ENCODE data around the gene PYCR2.

PYCR2 gene

DNA sequence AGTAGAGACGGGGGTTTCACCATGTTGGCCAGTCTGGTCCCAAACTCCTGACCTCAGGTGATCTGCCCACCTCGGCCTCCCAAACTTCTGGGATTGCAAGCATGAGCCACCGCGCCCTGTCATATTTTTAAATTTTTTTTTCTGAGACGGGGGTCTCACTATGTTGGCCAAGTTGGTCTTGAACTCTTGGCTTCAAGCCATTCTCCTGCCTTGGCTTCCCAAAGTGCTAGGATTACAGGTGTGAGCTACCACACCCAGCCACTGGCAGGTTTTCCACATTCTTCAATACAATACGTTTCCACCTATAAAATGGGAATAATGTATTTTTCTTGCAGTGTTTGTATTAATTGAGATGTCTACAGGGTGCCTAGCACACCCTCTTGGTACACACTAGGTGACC lies 31.7 kb downstream of the PYCR2 start:
- no peak overlapping the region for H4K12ac ChIP-seq (ENCODE audit: low read depth, low read length)
- H3K36me3 ChIP-seq (ENCODE audit: control insufficient read depth in 1 of 2, insufficient read depth in 2 of 2, low read length in 2 of 2) = no peaks in the 10 kb centered on the region
- H3K79me2 ChIP-seq (ENCODE audit: control insufficient read depth, insufficient read depth, low read length, poor library complexity) = no peaks in the 10 kb centered on the region
- WGBS (ENCODE audit: extremely low coverage, insufficient coverage, insufficient read length) = no CpG with 5 or more reads among the region's 6 CpGs
- H2AFZ ChIP-seq (ENCODE audit: insufficient read depth, low read length, poor library complexity) = no peak overlapping the region
- H2BK120ac ChIP-seq (ENCODE audit: insufficient read depth, low read length, poor library complexity) = no peak overlapping the region
- H3K4ac ChIP-seq (ENCODE audit: low read depth, low read length) = no peak overlapping the region
- no peak overlapping the region for H3K4me2 ChIP-seq (ENCODE audit: low read length)
- peaks cover 1% of the 10 kb centered on the region for H3K79me1 ChIP-seq (ENCODE audit: low read length)
- no peak overlapping the region for H2BK12ac ChIP-seq (ENCODE audit: low read length)
- no peak overlapping the region for H4K8ac ChIP-seq (ENCODE audit: low read depth, low read length)
- no peak for DNase-seq
- H3K27me3 ChIP-seq (ENCODE audit: insufficient read depth, low read length) = no peaks in the 10 kb centered on the region
- no peak overlapping the region for H3K4me3 ChIP-seq (ENCODE audit: low read depth, low read length)
- no peak overlapping the region for H3K9ac ChIP-seq (ENCODE audit: low read length)
- H3K27ac ChIP-seq (ENCODE audit: low read depth, low read length) = no peak overlapping the region
- H3K18ac ChIP-seq (ENCODE audit: low read length) = no peak overlapping the region
- no peak overlapping the region for H2AK5ac ChIP-seq (ENCODE audit: low read length)
- H3K9me3 ChIP-seq (ENCODE audit: insufficient read depth, low read depth, low read length) = no peaks in the 10 kb centered on the region
- no peak overlapping the region for H2BK5ac ChIP-seq (ENCODE audit: low read depth, low read length, poor library complexity)
- no peak overlapping the region for H3K23ac ChIP-seq (ENCODE audit: low read length)
- H3K4me1 ChIP-seq (ENCODE audit: control insufficient read depth in 1 of 2, insufficient read depth in 2 of 2, low read length in 2 of 2) = peaks cover 4 to 5% of the 10 kb centered on the region in 2 experiments
- no peak overlapping the region for H4K91ac ChIP-seq (ENCODE audit: low read depth, low read length)
- no peak overlapping the region for H3K14ac ChIP-seq (ENCODE audit: low read length)

DNA sequence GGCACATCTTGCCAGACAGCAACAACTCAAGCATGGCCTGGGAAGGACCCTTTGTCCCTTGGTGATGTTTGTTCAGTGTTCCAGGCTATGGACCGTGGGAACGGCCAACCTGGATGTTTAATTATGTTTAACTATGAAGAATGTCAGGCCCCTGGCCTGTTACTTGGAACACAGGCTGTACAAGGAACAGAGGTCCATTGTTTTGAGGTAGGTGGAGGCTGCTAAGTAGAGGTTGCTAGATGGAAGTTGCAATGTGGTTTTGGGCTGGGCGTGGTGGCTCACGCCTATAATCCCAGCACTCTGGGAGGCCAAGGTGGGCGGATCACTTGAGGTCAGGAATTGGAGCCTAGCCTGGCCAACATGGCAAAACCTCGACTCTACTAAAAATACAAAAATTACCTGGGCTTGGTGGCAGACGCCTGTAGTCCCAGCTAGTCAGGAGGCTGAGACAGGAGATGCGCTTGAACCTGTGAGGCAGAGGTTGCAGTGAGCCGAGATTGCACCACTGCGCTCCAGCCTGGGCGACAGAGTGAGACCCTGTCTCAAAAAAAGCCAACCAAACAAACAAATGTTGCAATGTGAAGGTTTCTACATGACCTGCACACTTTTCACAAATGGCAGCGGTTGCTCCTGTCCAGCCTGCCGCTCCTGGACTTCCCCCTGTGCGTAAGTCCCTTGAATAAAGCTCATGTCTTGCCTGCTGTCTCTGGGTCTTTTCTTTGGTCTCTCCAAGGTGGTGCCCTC lies 32.6 kb downstream of the PYCR2 start:
- H3K9ac ChIP-seq (ENCODE audit: low read length) = no peak overlapping the region
- no peak overlapping the region for H3K18ac ChIP-seq (ENCODE audit: low read length)
- no peak overlapping the region for H3K14ac ChIP-seq (ENCODE audit: low read length)
- no peak overlapping the region for H2AFZ ChIP-seq (ENCODE audit: insufficient read depth, low read length, poor library complexity)
- no peak overlapping the region for H3K4ac ChIP-seq (ENCODE audit: low read depth, low read length)
- H4K12ac ChIP-seq (ENCODE audit: low read depth, low read length) = no peak overlapping the region
- no peak overlapping the region for H3K27ac ChIP-seq (ENCODE audit: low read depth, low read length)
- no peaks in the 10 kb centered on the region for H3K4me1 ChIP-seq (ENCODE audit: control insufficient read depth in 1 of 2, insufficient read depth in 2 of 2, low read length in 2 of 2)
- no peaks in the 10 kb centered on the region for H3K9me3 ChIP-seq (ENCODE audit: insufficient read depth, low read depth, low read length)
- H2AK5ac ChIP-seq (ENCODE audit: low read length) = no peak overlapping the region
- DNase-seq = no peak
- no peaks in the 10 kb centered on the region for H3K27me3 ChIP-seq (ENCODE audit: insufficient read depth, low read length)
- no peak overlapping the region for H3K4me2 ChIP-seq (ENCODE audit: low read length)
- no peak overlapping the region for H3K4me3 ChIP-seq (ENCODE audit: low read depth, low read length)
- WGBS (ENCODE audit: extremely low coverage, insufficient coverage, insufficient read length) = no CpG with 5 or more reads among the region's 14 CpGs
- H2BK12ac ChIP-seq (ENCODE audit: low read length) = no peak overlapping the region
- H4K91ac ChIP-seq (ENCODE audit: low read depth, low read length) = no peak overlapping the region
- no peak overlapping the region for H2BK120ac ChIP-seq (ENCODE audit: insufficient read depth, low read length, poor library complexity)
- H4K8ac ChIP-seq (ENCODE audit: low read depth, low read length) = no peak overlapping the region
- no peak overlapping the region for H2BK5ac ChIP-seq (ENCODE audit: low read depth, low read length, poor library complexity)
- no peaks in the 10 kb centered on the region for H3K79me1 ChIP-seq (ENCODE audit: low read length)
- H3K23ac ChIP-seq (ENCODE audit: low read length) = no peak overlapping the region
- H3K36me3 ChIP-seq (ENCODE audit: control insufficient read depth in 1 of 2, insufficient read depth in 2 of 2, low read length in 2 of 2) = no peaks in the 10 kb centered on the region
- no peaks in the 10 kb centered on the region for H3K79me2 ChIP-seq (ENCODE audit: control insufficient read depth, insufficient read depth, low read length, poor library complexity)

DNA sequence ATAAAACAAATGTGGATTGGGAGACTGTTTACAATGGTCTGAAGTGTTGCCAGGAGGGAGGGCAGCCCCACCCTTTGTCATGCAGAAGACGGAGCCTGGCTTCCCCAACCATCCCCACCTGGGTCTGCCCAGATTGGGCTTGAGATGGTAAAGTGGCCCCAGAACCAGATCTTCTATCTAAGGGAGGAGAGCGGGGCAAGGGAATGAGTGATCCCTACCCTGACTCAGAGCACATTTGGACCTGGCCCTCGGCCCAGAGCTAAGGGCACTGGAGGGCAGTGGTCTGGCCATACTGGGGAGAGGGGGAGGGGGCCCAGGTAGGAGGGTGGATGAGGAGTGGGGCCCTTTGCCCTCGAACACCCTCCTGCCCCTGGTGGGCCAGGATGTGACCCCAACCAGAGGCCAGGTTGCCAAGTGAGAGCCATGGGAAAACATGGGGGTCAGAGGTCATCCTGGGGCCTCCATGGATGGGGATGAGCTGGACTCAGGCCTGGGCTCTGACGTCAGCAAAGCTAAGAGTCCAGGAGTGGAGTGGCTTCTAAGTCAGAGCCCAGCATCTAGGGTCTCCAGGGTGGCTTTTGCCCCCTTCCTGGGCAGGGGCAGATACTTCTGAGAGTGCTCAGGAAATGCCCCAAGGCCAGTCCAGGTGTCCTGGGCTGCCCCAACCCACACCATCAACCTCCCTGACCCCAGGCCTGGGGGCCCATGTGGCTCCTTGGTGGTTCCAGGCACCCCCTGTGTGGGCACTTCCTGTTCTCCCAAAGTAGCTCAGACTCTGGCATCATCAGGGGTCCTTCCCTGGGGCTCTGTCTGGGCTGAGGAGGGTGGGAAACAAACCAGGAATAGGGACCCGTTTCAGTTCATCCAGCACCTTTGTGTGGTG lies 33.5 kb downstream of the PYCR2 start:
- H3K27ac ChIP-seq (ENCODE audit: low read depth, low read length) = no peak overlapping the region
- H2BK120ac ChIP-seq (ENCODE audit: insufficient read depth, low read length, poor library complexity) = no peak overlapping the region
- no peak overlapping the region for H3K18ac ChIP-seq (ENCODE audit: low read length)
- no peak overlapping the region for H3K4ac ChIP-seq (ENCODE audit: low read depth, low read length)
- DNase-seq = no peak
- no peak overlapping the region for H3K4me2 ChIP-seq (ENCODE audit: low read length)
- H4K12ac ChIP-seq (ENCODE audit: low read depth, low read length) = no peak overlapping the region
- H3K79me2 ChIP-seq (ENCODE audit: control insufficient read depth, insufficient read depth, low read length, poor library complexity) = no peaks in the 10 kb centered on the region
- no peak overlapping the region for H4K8ac ChIP-seq (ENCODE audit: low read depth, low read length)
- H2AK5ac ChIP-seq (ENCODE audit: low read length) = no peak overlapping the region
- no CpG with 5 or more reads among the region's 6 CpGs for WGBS (ENCODE audit: extremely low coverage, insufficient coverage, insufficient read length)
- no peak overlapping the region for H3K14ac ChIP-seq (ENCODE audit: low read length)
- no peaks in the 10 kb centered on the region for H3K9me3 ChIP-seq (ENCODE audit: insufficient read depth, low read depth, low read length)
- H2BK5ac ChIP-seq (ENCODE audit: low read depth, low read length, poor library complexity) = no peak overlapping the region
- no peaks in the 10 kb centered on the region for H3K27me3 ChIP-seq (ENCODE audit: insufficient read depth, low read length)
- no peak overlapping the region for H3K4me3 ChIP-seq (ENCODE audit: low read depth, low read length)
- H3K4me1 ChIP-seq (ENCODE audit: control insufficient read depth in 1 of 2, insufficient read depth in 2 of 2, low read length in 2 of 2) = no peaks in the 10 kb centered on the region
- H3K9ac ChIP-seq (ENCODE audit: low read length) = no peak overlapping the region
- no peak overlapping the region for H2AFZ ChIP-seq (ENCODE audit: insufficient read depth, low read length, poor library complexity)
- no peaks in the 10 kb centered on the region for H3K79me1 ChIP-seq (ENCODE audit: low read length)
- H3K23ac ChIP-seq (ENCODE audit: low read length) = no peak overlapping the region
- H4K91ac ChIP-seq (ENCODE audit: low read depth, low read length) = no peak overlapping the region
- H3K36me3 ChIP-seq (ENCODE audit: control insufficient read depth in 1 of 2, insufficient read depth in 2 of 2, low read length in 2 of 2) = no peaks in the 10 kb centered on the region
- H2BK12ac ChIP-seq (ENCODE audit: low read length) = no peak overlapping the region

DNA sequence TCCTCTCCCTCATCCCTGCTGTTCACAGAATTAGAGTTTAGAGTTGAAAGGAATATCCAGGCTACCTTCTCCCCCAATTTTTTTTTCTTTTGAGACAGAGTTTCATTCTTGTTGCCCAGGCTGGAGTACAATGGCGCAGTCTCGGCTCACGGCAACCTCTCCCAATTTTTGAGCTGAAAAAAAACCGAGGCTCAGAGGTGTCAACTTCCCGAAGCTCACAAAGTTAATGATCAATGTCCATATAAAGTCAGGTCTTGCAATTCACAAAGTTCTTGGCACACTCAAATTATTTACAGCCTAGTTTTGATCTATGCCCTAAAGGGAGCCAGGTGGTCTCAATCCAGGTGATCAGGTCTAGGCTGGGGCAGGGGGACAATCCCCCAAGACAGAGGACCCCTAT lies 34.3 kb downstream of the PYCR2 start:
- Histone ChIP-seq H3K4me2 (ENCODE audit: low read length) (no peak overlapping the region), H3K27me3 (ENCODE audit: insufficient read depth, low read length) (no peaks in the 10 kb centered on the region), H4K12ac (ENCODE audit: low read depth, low read length) (no peak overlapping the region), H3K79me1 (ENCODE audit: low read length) (no peaks in the 10 kb centered on the region), H3K27ac (ENCODE audit: low read depth, low read length) (no peak overlapping the region), H2BK120ac (ENCODE audit: insufficient read depth, low read length, poor library complexity) (no peak overlapping the region), H3K4me1 (ENCODE audit: control insufficient read depth in 1 of 2, insufficient read depth in 2 of 2, low read length in 2 of 2) (no peaks in the 10 kb centered on the region), H3K4ac (ENCODE audit: low read depth, low read length) (no peak overlapping the region), H3K23ac (ENCODE audit: low read length) (no peak overlapping the region), H3K4me3 (ENCODE audit: low read depth, low read length) (no peak overlapping the region), H4K8ac (ENCODE audit: low read depth, low read length) (no peak overlapping the region), H2AK5ac (ENCODE audit: low read length) (no peak overlapping the region), H3K9ac (ENCODE audit: low read length) (no peak overlapping the region), H4K91ac (ENCODE audit: low read depth, low read length) (no peak overlapping the region), H2BK5ac (ENCODE audit: low read depth, low read length, poor library complexity) (no peak overlapping the region), H3K36me3 (ENCODE audit: control insufficient read depth in 1 of 2, insufficient read depth in 2 of 2, low read length in 2 of 2) (no peaks in the 10 kb centered on the region), H3K18ac (ENCODE audit: low read length) (no peak overlapping the region), H3K9me3 (ENCODE audit: insufficient read depth, low read depth, low read length) (no peaks in the 10 kb centered on the region), H2AFZ (ENCODE audit: insufficient read depth, low read length, poor library complexity) (no peak overlapping the region), H3K14ac (ENCODE audit: low read length) (no peak overlapping the region), H3K79me2 (ENCODE audit: control insufficient read depth, insufficient read depth, low read length, poor library complexity) (no peaks in the 10 kb centered on the region), H2BK12ac (ENCODE audit: low read length) (no peak overlapping the region)
- no peak for DNase-seq
- WGBS (ENCODE audit: extremely low coverage, insufficient coverage, insufficient read length) = no CpG with 5 or more reads among the region's 5 CpGs
